GM18870 (cell line): Measurements from ENCODE around the gene GLRX5.

Experiments used
- ATAC-seq: cut with Tn5 transposase; IDR thresholded peaks from one replicate; pipeline ENCODE4 v1.9.1; 2021; ENCODE audit warnings: moderate library complexity; ENCODE audit not compliant: unreplicated experiment

Gene GLRX5

DNA sequence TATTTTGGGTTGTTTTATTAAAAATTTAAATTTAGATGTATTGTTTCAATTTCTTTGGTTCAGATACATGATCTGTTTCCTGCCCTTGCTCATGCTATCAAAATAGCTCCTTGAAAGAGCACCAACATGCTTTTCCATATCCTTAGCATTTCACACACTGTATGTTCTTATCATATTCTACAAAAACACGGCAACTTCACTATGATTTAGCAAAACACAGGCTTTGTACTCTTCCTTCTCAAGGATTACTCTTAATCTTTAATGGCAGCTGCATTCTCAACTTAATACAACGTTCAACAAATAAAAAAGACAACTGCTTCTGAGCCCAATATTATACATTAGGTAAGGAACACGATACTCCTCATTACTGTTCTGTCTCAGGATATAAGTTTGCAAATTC lies 2.9 kb upstream of the GLRX5 start:
- ATAC-seq = no peak

DNA sequence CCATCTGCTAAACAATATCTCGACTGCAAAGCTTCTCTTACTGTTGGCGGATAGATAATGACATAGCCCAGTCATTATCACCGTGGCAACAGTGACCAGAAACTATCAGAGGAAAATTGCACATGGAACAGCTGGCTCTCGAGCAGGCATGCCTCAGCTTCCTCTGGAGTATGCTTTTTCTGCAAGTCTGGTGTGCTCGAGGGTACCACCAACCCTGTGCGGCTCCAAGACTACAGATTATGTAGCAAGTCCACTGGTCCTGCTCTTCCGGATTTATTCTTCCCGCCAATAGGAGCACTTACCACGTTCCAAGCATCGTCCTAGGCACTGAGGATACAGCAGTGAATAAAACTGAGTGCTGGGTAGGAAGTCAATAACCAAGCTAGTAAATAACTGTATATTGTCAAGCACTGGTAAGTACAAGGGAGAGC lies 1.4 kb upstream of the GLRX5 start:
- no peak for ATAC-seq

DNA sequence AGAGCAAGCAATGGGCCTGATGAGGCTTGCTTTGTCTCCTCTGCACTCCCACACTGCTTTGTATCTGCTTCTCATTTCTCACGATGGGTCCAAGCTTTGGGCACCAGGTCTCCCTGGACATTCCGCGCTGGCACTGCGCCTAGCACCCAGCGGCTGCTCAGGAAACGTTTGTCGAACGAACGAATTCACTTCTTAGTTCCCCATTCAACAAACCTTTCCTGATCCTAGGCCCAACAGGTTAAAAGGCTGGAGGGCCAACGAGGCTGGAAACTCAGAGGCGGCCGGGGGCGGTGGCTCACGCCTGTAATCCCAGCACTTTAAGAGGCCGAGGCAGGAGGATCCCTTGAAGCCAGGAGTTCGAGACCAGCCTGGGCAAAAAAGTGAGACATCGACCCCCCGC lies 1.0 kb upstream of the GLRX5 start:
- no peak for ATAC-seq

DNA sequence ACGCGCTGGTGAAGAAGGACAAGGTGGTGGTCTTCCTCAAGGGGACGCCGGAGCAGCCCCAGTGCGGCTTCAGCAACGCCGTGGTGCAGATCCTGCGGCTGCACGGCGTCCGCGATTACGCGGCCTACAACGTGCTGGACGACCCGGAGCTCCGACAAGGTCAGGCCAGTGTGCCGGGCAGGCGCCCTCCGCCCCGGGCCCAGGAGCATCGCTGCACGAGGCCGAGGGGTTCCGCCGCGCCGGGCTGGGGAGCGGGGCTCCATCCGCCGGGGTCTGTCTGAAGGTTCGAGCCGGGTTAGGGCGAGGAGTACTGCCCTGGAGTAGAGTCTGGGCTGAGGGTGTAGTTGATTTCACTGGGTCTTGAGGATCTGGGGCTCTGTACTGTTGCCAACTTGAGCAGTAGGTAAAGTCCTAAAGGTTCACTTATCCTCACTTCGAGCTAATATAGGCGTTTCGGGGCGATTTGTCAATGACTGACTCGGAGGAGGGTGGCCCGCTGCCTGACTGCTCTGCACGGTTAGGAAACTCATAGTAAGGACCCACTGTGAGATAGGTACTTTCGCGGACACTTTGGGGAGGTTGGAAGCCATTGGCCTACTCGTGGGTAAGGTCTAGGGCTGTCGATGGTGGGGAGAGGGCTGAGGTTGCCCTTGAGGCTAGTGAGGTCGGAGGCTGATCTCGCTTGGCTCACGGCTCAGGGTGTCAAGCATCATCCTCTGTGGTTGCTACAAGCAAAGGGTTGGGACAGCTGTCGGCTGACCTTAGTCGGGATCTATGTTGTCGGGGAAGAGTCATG lies 574 bp downstream of the GLRX5 start:
- no peak for ATAC-seq

DNA sequence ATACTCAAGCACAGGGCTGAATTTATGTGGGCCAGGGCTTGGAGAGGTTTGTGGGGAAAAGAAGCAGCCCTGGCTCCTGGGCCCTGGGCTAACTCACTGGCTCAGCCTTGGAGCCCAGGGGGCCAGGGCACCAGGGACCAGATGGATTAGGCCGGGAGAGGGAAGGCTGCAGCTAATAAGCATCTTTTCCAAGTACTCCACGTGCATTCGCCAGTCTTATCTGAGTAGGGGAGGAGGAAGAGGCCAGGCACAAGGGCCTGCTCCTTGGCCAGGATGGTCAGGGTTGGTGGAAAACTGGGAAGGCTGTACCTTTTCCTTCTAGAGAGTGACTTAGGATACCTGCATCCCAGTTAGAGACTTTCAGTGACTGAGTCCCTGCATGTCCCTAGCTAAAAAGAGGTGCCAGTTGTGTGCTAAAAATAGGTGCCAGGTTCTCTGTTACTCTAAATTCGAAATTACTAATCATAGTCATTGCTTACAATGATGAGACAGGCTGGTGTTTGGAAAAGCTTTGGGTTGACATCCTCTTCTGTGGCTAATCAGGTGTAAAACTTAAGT lies 1.3 kb downstream of the GLRX5 start:
- no peak for ATAC-seq

DNA sequence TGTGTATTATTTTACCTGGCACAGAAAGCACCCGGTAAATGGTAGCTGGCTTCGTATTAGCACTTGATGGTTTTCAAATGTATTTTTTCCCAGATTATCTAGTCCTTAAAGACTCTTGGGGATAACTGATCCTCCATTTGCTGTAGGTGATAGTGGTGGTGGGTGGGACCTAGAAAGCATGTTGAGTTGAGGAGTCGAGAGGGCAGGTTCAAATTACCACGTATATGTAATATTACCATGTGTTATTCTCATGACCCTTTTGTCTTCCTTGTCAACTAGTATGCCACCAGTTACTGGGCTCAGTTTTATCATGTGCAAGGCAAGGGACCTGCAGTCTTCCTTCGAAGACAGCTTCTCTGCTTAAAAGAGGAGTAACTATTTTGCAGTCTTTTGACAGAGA lies 1.8 kb downstream of the GLRX5 start:
- ATAC-seq = no peak

DNA sequence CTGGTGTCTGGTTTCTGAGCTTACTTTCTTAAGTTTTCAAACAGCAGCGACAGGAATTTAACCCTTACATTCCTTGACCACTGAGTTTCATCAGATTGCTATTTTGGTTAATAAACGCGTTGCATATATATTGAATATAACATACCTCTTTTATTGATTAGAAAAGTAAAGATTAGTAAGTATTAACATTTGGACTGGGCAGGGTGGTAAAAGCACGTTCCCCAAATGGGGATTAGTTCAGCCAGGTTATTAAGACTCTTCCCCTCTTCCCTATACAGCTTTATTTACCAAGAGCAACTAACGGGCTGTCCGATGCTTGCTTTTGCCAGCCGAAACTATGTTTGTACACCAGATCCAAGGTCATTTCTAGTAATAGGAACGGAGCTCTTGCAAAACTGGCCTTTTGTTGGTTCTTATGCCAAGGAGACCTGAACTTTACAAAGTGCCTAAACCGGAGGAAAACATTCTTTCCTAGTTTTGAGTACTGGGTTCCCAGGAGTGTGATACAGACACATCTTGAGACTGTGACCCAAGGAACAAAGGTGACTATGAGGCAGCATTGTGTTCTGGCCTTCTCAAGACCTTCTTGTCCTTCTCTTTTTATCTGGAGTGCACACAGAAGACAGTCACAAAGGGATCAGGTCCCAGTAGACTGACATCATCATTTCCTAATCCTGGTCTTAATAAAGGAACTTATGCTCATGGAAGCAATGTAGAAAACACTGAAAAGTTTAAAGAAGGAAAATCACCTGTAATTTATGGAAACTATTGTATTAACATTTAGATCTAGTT lies 2.6 kb downstream of the GLRX5 start:
- no peak for ATAC-seq

DNA sequence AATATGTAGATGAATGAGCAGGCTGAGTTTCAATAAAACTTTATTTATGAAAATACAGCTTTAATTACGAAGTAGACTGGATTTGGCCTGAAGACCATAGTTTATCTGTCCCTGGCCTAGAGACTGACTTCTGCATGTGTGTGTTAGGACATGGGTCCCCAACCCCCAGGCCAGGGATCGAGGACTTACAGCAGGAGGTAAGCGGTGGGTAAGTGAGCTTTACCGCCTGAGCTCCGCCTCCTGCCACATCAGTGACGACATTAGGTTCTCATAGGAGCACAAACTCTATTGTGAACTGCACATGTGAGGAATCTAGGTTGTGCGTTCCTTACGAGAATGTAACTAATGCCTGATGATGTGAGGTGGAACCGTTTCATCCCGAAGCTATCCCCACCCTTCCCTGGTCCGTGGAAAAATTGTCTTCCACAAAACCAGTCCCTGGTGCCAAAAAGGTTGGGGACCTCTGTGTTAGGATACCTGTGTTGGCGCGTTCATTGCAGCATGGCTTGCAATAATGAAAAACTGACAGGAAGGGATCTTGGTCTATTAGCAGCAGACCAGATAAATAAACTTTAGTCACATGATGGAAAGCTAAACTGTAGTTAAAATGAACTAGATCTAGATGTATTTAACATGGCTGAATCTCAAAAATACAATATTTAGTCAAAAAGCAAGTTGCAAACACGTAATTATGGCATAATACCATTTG lies 4.1 kb downstream of the GLRX5 start:
- ATAC-seq = no peak

DNA sequence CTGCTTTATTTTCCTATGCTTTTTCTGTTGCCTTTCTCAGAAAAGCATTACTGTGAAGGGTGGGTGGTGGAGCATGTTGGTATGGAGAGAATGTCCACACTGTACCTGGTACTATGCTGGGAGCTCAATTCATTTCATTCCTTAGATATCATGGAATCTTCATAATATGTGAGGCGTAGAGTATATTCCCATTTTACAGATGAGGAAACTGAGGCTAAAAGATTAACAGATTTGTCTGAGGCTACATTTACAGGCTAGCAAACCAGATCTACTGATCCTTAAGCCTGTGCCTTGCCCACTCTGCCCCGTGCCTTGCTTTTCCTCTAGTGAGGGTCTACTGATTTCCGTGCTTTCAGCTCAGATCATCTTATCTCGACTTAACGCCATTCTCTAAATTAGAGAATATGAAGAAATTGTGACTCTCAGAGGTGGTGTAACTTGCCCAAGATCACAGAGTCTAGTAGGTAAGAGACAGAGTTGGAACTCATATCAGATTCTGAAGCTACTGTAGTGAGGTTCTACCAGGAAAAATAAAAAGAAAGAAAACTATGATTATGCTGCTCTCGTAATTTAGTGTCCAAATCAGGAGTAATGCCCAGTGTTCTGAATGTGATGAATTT lies 5.5 kb downstream of the GLRX5 start:
- ATAC-seq = no peak

DNA sequence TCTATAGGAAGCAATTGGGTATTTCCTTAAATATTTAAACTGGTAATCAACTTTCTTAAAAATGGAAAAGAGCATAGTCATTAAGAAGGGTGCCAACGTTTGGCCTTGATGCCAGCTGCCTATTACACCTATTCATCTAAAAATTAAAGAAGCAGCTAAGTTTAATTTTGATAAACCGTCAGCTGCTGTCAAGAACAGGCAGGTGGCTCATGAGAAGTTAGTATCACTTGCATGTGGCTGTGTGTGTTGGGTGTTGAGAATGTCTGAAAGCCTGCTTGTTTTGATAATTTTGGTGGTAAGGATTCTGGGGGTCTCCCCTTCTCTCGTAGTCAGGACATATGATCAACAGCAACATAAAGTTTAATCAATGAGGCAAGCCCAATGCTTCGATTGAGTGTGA lies 6.5 kb downstream of the GLRX5 start:
- ATAC-seq = no peak

DNA sequence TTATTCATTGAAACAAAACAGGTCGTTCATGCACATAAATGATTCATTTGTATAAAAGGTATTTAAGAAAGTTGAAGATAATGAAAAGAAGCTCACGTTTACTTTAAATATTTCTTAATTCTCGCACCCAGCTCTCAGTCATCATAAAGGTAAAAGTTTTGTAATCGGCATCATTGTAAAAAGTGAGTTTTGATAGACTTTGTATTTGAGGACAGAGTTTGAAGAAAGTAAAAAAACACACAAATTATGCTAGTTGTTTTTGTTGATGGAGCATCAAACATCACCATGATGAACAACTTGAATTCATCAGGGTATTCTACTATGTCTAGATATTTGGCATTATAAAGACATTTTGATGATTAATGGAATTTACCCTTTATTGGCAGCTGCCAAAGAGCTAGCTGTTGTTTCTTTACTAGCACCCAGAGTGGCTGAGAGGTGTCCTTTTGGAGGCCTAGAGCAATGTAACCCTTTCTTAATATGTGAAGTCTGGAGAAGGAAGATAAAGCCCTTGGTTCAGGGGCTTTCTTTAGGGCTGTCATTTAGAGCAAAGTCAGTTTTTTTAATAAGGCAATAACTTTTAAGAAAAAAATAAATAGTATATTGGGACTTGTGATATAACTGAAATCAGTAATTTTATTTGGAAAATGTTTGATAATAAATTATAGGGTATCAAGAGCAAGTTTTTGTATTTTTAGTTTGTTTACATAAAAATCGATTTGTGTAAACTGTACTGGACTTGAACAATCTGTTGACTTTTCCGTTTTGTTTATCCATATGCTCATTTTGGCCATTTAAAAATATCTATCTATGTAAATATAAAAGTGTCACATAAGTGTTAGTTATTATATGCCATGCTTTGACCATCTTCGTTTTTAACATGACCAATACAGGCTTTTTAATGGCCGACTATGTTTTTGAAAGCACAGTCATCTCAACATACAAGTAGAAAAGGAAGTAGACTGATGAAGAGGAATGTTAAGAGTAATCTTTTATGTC lies 7.4 kb downstream of the GLRX5 start:
- ATAC-seq = no peak

DNA sequence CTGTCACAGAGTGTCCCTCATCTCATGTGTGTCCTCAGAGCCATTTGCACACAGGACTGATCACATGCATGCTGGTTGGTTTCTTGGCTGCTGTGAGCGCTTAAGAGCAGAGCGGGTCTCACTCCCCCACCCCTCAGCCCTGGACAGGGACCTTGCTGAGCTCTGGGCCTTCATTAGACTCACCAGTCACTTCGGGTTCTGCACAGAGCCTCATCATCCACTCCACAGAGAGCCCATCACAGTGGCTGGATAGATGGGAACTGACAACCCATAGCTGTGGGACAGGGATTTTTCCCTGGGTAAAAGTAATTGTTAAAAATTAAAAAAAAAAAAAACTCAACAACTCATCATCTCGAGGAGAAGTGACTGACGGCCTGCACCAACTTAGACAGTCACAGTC lies 8.2 kb downstream of the GLRX5 start:
- ATAC-seq = no peak

DNA sequence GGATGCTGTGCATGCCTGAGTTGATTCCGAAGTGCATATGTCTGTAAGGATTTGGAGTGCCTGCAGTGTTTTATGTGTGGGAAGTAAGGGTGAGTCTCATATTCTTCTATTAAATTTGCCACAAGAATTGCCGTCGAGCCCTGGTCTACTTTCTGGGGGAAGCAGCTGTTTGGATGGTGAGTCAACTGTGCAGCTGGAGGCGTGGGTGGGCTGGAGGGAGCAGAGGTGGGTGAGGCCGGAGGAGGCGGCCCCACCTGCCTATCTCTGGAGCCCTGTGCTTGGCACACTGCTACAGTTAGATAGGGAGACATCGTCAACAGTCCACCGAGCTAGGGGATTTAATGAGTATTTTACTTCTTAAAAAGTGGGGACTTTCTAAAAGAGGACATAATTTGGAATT lies 9.7 kb downstream of the GLRX5 start:
- no peak for ATAC-seq

DNA sequence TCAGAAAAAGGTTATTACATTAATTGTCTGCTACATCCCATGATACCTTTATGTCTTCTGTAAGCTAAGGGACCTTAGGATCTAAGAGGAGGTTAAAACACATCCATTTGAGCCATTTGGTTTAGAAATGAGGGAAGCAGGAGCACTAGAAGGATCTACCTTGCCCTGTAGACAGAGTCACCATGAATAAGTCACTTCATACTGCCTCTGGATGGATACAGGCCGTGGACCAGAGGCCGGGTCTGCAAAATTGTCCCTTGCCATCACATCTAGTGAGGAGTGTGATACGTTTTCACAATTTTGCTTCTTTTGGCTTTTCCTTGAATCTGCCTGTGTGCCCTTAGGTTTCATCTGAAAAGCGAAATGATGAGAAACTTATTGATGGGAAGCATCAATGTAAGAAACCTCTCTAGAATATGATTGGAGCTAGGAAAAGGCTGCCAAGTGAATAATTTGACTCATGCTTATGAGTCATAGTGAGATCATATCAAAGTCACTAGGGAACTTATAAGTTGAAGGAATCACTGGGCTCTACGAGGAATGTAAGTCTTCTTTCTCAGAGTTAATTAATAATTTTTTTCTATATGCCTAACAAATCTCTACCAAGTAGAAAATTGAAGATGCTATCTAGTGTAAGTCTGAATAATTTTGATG lies 10.8 kb downstream of the GLRX5 start:
- no peak for ATAC-seq

DNA sequence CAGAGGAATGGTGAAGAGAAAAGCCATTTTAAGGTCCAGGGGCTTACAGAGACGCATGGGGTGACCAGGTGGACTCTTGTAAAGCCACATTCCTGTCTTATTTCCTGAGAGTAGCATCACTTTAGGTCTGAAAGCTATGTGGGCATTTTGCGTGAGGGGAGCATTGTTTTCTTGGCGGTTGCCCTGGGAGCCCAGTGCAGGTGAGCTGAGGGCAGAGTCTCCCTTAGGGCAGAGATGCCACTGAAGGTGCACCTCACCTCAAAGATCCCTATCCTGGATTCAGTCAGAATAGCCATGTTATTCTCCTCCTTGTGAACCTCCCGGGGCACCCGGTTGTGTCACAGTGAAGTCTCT lies 12.4 kb downstream of the GLRX5 start:
- ATAC-seq = no peak

DNA sequence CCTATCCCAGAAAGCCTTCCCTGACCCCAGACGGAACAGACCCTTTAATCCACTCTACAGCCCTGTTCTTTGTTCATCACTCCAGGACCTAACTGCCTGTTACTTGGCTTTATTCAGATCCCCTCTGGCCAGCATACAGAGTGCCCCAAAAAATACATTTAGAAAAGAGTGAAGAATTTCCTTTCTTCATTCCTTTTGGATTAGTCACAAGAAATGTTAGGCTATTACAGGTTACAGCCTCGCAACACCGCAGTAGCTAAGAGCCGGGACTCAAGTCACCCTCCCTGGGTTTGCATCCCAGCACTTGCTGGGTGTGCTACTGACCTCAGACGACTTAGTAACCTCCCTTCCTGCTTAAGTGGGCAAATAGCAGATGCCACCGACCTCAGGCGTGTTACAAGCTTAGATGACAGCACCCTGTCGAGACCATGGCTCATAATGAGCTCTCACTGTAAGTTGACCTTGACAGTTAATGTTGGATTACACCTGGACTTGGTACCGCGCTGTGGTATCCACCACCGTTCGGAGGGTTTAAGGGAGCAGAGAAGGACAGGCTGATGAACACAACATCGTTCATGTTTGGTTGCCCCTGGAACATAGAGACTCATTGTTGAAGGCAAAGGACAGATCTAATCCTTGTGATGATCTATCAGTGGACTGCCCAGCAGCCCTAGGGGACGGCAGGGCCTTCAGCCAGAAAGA lies 12.9 kb downstream of the GLRX5 start:
- ATAC-seq = no peak

DNA sequence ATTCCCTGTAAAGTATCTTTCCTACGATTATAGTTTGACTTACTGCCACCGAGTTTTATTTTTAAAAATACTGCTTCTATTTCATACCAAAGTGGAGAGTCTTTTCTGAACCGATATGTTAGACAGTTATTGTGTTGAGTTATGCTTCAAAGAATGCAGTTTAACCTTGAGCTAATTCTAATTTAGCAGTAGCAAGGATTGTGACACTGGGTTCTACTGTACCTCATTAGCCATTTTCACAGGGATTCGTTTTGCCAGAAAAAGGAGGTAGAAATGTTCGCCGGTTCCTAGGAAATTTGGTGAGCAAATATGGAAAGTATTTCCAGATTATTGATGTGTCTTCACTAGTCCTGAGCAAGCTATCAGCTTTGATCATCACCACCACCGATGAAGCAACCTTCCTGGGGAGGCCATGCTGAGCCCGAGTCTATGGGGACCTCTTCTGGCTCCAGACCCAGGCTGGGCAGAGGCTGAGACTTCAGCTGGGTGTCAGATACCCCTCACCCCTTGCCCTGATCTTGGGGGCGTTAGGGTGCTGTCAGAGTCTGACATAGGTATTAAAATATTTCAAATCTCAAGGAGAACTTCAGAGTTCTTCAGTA lies 13.6 kb downstream of the GLRX5 start:
- ATAC-seq = no peak
